ENCODE data around the gene TRIM5. TPM values are rescaled to one million over a fixed set of nuclear protein-coding genes. Genes with fewer than 3 reads are reported as not detected.

TRIM5 gene
- total RNA-seq, 1 donor from 2014 or later: 45.1 TPM

DNA sequence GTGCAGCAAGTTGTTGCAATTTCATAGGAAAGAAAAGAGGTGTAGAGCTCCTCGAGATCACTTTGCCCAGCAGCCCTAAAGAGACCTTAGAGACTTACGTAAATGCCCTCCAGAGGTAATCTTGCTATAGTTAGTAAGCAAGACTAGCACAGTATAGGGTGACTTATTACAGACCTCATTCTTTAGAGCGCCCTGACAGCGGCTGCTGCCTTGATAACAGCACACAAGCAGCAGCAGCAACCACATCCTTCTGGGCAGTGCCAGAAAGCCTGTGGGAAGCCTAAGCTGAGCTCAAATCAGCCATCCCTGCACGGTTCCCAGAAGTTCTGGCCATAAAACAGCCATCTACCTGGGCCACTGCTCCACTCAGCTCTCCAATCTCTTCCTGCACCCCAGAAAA is 28.8 kb upstream of the TRIM5 start:
- Histone ChIP-seq H3K4me3 (no peak overlapping the region), H3K36me3 (peaks cover 13 to 23% of the 10 kb centered on the region in 2 donors), H3K27ac (no peak overlapping the region), H3K4me1 (no peaks in the 10 kb centered on the region), H3K9me3 (peaks cover 0 to 8% of the 10 kb centered on the region in 2 donors), H3K27me3 (no peaks in the 10 kb centered on the region)
- DNase-seq (ENCODE audit: low spot score in 2 of 2): no peak
- intact Hi-C loops (cut with DNase I): no loop called here
- TF ChIP-seq, protein P1, sequence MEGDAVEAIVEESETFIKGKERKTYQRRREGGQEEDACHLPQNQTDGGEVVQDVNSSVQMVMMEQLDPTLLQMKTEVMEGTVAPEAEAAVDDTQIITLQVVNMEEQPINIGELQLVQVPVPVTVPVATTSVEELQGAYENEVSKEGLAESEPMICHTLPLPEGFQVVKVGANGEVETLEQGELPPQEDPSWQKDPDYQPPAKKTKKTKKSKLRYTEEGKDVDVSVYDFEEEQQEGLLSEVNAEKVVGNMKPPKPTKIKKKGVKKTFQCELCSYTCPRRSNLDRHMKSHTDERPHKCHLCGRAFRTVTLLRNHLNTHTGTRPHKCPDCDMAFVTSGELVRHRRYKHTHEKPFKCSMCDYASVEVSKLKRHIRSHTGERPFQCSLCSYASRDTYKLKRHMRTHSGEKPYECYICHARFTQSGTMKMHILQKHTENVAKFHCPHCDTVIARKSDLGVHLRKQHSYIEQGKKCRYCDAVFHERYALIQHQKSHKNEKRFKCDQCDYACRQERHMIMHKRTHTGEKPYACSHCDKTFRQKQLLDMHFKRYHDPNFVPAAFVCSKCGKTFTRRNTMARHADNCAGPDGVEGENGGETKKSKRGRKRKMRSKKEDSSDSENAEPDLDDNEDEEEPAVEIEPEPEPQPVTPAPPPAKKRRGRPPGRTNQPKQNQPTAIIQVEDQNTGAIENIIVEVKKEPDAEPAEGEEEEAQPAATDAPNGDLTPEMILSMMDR (IDR thresholded peaks at IDR 0.05): no peak

DNA sequence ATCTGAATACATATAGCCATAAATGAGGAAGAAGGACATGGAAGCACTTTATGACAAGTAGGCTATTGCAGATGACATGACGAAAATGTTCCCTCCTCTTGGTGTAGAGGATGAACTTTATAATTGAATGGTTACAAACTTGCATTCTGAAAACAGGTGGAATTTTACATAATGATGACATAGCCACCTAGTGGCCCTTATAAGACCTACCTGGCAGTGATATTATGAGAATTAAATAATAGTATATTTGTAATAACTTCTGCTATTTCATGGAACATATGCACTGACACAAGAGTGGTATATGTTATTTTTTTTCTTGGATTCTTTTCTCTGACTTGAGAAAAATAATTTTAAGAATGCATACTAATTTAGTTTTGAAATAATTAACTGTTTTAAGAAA is 27.6 kb upstream of the TRIM5 start:
- Histone ChIP-seq H3K27me3 (no peaks in the 10 kb centered on the region), H3K4me1 (no peaks in the 10 kb centered on the region), H3K4me3 (no peak overlapping the region), H3K27ac (no peak overlapping the region), H3K36me3 (peaks cover 24 to 34% of the 10 kb centered on the region in 2 donors), H3K9me3 (peaks cover 0 to 8% of the 10 kb centered on the region in 2 donors)
- DNase-seq (ENCODE audit: low spot score in 2 of 2): no peak
- TF ChIP-seq, protein P1 (IDR thresholded peaks at IDR 0.05): peak in 1 of 3 experiments; percentile 20
- intact Hi-C loops (cut with DNase I): no loop called here

DNA sequence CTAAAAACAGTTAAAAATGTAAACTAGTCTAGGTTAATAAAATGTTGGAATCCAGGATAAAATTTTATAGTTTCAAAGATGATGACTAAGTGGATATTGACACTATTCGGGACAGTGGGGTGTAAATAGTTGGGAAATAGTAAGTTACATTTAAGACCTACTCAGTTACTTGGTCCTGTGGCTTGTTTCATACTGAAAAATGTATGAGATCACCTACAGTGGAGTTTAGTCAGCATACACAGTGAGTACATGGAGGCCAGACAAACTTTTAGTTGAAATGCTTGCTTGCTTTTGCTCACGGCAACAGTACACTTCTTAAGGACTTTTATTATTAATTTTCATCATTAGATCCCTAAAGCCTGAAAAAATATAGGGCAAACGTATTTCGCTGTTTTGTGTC is 20.8 kb upstream of the TRIM5 start:
- Histone ChIP-seq H3K4me3 (no peak overlapping the region), H3K36me3 (peaks cover 49 to 62% of the 10 kb centered on the region in 2 donors), H3K27me3 (no peaks in the 10 kb centered on the region), H3K27ac (no peak overlapping the region), H3K4me1 (no peaks in the 10 kb centered on the region), H3K9me3 (no peaks in the 10 kb centered on the region)
- intact Hi-C loops (cut with DNase I): no loop called here
- DNase-seq (ENCODE audit: low spot score in 2 of 2): no peak
- TF ChIP-seq, protein P1 (IDR thresholded peaks at IDR 0.05): no peak

DNA sequence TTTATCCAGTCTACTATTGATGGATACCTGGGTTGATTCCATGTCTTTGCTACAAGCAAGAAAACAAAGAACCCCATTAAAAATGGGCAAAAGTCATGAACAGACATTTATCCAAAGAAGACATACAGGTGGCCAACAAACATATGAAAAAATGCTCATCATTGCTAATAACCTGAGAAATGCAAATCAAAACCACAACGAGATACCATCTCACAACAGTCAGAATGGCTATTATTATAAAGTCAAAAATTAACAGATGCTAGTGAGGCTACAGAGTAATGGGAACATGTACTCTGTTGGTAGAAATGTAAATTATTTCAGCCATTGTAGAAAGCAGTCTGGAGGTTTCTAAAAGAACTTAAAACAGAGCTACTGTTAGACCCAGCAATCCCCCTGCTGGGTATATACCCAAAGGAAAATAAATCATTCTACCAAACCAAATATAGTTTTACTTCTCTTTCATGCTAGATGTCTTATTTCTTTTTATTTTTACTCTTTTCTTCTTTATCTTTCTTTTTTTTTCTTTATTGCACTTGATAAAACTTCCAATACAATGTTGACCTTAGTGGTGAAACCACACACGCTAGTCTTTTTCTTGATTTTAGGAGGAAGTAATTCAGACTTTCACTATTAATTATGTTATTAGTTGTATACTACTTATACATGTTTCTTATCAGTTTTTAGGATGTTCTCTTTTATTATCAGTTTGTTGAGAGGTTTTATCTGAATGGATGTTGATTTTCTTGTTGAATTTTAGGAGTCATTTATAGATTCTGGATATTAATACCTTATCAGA is 19.1 kb upstream of the TRIM5 start:
- DNase-seq (ENCODE audit: low spot score in 2 of 2): no peak
- intact Hi-C loops (cut with DNase I): no loop called here
- Histone ChIP-seq H3K9me3 (no peaks in the 10 kb centered on the region), H3K4me3 (no peak overlapping the region), H3K4me1 (no peaks in the 10 kb centered on the region), H3K36me3 (peaks cover 40 to 49% of the 10 kb centered on the region in 2 donors), H3K27me3 (no peaks in the 10 kb centered on the region), H3K27ac (no peak overlapping the region)
- TF ChIP-seq, protein P1 (IDR thresholded peaks at IDR 0.05): no peak

DNA sequence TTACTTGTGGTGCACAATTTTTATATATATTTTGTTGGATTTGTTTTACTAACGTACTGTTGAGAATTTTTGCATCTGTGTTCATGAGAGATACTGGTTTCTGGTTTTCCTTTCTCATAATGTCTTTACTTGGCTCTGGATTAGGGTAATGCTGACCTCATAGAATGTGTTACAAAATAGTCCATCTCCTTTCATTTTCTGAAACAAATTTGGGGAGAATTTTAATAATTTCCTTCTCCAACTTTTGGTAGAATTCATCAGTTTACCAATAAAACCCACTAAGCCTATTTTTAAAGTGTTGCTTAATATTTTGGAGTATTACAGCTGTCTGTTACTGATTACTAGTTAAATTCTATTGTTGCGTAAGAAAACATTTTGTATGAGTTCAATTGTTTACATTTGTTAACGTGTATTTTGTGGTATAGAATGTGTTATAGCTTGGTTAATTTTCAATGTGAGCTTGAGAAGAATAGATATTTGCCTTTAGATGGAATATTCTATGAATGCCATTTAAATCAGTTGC is 16.2 kb upstream of the TRIM5 start:
- Histone ChIP-seq H3K4me3 (no peak overlapping the region), H3K27ac (no peak overlapping the region), H3K27me3 (no peaks in the 10 kb centered on the region), H3K4me1 (no peaks in the 10 kb centered on the region), H3K36me3 (peaks cover 35 to 49% of the 10 kb centered on the region in 2 donors), H3K9me3 (no peaks in the 10 kb centered on the region)
- no peak for DNase-seq (ENCODE audit: low spot score in 2 of 2)
- intact Hi-C loops (cut with DNase I): no loop called here
- TF ChIP-seq, protein P1 (IDR thresholded peaks at IDR 0.05): no peak
